Hippocampal formation (tissue), 2 donors: ENCODE data around the gene CRTAP.
A peak's percentile ranks its signal among the peaks of the same experiment; 100 is the strongest.
"Not testable (repeated sequence)": the region's sequence is repeated elsewhere in the genome, so short reads cannot be mapped to it uniquely, and the experiment has no call there.

ENCODE experiments used
- DNase-seq, 2 donors: peaks; one replicate each; lab custom pipeline; 2025; lab: John Stamatoyannopoulos, UW

Gene CRTAP

GRCh38 chr3:33113772-33114621 is at the start of gene CRTAP:
CRTAP (plus strand) TSS chr3:33114014; CDS start chr3:33114078, 64 bp downstream.
- peak; percentile 80 to 89 for DNase-seq

DNA sequence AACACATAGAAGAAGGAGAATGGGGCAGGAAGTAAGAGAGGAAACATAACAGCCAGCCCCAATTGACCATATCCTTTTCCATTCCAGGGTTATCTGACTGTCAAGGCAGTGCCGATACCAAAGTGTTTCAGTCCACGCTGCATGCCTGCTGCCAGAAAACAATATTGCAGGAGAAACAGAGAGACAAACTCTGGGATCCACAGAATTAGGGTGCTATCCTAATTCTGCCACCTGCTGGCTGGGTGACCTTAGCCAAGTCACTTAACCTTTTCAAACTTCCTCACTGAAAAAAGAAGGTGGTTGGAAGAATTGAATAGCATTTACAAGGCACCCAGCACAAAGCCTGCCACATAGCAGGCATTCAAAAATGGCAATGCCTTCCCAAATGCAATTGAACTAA is 48.9 kb upstream of the CRTAP start:
- DNase-seq = no peak

DNA sequence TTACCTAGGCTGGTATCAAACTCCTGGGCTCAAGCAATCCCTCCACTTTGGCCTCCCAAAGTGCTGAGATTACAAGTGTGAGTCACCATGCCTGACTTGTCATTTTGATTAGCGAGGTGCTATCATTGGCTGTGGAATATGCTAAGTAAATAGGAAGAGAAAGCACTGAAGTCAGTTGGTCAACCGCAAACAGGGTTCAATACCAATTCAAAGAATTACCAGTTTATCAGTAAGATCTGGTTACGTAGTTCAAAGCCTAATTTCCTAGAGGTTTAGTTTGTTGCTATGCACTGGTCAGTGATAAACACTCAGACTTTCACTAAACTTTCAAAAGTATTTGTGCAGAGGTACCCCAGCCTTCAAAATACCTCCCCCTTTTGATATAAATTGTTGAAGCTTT is 46.3 kb upstream of the CRTAP start:
- no peak for DNase-seq

DNA sequence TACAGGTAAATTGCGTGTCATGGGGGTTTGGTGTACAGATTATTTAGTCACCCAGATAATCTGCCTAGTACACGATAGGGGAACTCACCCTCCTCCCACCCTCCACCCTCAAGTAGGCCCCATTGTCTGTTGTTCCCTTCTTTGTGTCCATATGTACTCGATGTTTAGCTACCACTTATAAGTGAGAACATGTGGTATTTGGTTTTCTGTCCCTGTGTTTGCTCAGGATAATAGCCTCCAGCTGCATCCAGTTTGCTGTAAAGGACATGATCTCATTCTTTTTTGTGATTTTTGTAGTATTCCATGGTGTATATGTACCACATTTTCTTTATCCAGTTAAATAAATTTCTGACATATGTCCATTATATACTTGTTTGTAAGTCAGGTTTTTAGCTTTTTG is 44.0 kb upstream of the CRTAP start:
- DNase-seq = not testable (repeated sequence)

GRCh38 chr3:33071181-33071580 is 42.6 kb upstream of the CRTAP start:
- no peak for DNase-seq

DNA sequence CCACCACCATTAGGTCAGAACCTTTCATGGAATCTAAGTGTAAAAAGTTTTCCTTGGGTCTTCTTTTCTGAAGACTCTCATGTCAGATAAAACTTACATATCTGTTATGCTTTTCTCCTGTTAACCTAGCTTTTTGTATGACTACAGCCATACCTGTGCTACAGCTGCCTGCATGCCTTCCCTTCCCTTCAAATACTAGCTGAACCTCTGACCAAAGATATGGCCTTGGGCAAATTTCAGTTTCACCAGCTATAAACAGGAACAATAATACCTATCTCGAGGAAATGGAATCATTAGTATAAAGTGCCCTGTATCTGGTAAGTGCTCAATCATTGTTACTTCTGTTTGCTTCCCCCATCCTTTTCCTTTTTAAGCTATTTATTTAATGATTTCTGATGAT is 41.9 kb upstream of the CRTAP start:
- DNase-seq = no peak

- peak; percentile 38 for DNase-seq
Measured at GRCh38 chr3:33074217-33075067, 39.4 kb upstream of the CRTAP start.

GRCh38 chr3:33075995-33076394 is 37.8 kb upstream of the CRTAP start:
- DNase-seq = no peak

DNA sequence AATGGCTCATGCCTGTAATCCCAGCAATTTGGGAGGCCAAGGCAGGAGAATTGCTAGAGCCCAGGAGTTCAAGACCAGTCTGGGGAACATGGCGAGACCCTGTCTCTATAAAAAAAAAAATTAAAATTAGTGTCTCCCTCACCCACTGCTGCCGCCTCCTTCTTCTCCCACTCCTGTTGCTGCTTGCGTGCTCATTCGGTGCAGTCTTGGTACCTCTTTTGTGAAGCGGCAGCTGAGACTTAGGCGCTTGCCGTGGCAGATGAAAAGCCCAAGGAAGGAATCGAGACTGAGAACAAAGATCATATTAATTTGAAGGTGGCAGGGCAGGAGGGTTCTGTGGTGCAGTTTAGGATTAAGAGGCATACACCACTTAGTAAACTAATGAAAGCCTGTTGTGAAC is 36.9 kb upstream of the CRTAP start:
- no peak for DNase-seq

- no peak for DNase-seq
Measured at GRCh38 chr3:33077976-33078375, 35.8 kb upstream of the CRTAP start.

GRCh38 chr3:33079813-33080212 is 34.0 kb upstream of the CRTAP start:
- DNase-seq = not testable (repeated sequence)

DNA sequence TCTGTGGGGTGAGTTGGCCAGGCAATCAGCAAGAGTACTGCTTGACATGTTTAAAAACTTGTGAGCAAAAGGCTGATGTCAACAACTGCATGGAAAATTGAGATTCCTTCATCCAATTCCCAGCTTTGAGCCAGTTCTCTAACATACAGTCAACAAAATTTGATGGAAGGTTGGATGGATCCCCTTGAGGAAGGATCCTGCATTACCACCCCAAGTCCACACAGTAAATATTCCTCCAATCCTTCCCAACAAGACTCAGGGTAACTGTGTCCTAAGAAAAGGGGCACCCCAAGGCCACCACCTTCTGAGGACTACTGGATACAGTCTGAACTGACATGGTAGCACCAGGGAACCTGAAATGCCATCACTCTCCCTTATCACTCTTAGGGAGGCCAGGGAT is 32.0 kb upstream of the CRTAP start:
- DNase-seq = no peak

DNA sequence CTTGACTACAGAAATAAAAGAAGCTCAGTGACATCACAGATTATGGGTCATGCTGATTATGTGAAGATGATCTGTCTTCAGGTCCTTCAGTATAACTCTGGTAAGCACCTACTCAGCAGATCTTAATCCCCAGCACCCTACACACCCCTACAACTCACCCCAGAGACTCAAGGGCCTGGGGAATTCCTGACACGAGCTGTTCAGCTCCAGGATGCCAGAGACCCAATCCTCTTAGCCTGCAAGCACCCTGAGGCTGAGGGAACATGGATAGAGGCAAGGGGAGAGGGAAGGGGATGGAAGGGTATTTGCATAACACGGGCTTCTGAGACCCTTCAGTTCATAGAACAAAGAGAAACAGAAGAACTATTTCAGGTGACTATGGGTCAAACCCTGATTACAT is 29.9 kb upstream of the CRTAP start:
- DNase-seq = no peak

DNA sequence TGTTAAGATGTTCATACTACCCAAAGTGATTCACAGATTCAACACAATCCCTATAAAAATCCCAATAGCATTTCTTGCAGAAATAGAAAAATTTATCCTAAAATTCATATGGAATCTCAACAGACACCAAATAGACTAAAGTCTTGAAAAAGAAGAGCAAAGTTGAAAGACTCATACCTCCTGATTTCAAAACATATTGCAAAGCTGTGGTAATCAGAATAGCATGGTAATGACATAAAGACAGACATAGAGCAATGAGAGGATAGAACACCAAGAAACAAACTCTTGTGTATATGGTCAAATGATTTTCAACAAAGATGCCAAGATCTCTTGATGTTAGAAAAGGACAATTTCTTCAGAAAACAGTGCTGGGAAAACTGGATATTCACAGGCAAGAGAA is 25.1 kb upstream of the CRTAP start:
- no peak for DNase-seq

DNA sequence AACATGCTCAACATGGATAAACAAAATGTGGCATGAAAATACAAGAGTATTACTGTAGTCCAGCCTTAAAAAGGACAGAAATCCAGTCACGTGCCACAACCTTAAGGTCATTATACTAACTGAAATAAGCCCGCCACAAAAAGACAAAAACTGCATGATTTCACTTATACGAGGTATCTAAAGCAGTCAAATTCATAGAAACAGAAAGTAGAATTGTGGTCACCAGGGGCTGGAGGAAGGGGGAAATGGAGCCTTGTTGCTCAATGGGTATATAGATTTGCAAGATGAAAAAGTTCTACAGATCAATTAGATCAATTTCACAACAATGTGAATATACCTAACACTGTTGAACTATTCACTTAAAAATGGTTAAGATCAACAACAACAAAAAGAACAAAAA is 24.3 kb upstream of the CRTAP start:
- no peak for DNase-seq

DNA sequence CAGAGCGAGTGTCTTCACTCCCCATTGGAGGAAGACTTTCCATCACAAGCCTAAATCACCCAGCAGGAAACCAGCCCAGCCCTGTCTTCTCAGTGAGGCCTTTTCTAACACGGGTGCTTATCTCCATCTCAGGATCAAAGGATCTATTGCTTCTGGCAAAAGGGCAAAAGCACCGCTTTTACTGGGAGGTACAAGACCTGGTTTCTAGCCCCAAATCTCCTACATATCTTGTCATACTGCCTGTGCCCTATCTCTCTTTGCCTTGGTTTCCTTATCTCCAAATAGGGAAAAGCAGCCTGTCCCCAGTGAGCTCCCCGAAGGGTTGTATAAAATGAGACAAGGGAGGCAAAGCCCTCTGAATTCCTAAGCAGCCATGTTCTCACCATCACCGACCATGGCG is 22.1 kb upstream of the CRTAP start:
- DNase-seq = no peak

- no peak for DNase-seq
Measured at GRCh38 chr3:33092496-33093254, 21.1 kb upstream of the CRTAP start.

GRCh38 chr3:33093847-33094246 is 20.0 kb upstream of the CRTAP start:
- DNase-seq = no peak

DNA sequence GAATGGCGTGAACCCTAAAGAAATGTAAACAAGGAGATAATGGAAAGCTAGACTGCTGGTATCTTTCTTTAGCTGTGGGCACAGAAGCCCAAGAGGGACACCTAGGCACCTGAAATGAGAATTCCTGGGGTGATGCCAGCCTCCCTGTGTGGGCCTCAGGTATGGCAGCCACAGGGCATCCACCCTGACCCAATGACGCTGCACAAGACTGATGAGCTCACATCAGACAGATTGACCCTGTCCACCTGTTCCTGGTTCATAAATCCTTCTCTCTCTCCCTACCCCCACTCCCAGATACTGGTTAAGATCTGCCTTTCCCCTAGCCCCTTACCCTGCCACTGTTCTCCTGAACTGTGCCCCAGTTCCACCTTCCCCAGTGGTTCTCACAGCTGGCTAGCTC is 18.4 kb upstream of the CRTAP start:
- DNase-seq = no peak

DNA sequence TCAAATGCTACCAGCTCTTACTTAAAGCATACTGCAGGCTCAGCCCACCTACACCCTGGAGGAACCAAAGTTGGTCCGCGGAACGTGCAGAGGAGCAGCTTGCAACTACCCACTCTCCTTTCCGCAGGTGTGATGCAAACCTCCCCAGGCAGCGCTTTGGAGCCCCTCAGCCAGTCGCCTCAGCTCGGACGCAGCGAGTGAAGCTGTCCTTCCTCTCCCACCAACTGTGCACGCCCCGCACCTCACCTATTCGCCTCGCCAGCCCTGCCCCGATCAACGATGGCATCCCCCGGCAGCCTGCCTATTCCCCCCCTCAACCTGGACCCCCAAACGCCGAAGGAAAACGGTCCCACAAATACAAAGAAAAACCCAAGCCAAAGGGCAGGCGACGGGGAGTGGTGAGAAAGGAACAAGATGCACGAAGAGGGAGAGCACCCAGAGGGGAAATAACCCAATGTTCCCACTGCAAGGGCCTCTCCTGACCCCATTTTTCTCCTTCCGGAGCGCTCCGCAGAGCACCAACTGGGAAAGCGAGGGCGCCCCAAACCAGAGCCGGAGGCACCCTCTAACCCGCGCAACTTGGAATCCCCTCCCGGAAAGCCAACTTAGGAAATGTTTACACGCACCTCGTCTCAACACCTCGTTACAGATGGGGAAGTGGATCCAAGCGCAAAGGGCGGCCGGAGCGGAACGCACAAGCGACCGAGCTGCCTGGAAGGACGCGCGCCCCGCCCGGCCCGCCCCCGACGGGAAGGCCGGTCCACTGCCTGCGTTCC is 17.5 kb upstream of the CRTAP start:
- DNase-seq = peak; percentile 24 to 36

DNA sequence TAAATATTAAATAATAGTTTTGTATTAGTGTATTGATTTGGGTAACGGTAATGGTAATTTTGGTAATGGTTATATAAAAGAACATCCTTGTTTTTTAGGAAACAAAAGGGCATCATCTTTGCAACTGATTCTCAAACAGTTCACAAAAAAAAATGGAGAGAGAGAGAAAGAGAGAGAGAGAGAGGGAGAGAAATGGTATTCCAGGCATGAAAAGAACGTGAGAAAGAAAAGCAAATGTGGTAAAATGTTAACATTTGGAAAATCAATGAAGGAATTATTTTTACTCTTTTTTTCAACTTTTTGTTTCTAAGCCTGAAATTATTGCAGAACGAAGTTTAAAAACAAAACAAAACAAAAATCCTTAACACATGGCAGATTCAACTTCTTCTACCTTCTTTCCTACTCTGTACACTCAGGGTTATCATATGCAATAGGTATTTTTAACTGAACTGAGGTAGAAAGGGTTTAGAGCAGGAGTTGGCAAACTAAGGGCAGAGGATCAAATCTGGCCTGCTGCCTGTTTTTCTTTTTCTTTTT is 14.6 kb upstream of the CRTAP start:
- no peak for DNase-seq
